NCI-H2227 treated with DMSO at 0.1 percent for 48 hours (cell line): ENCODE measurements around the gene TMA7B.

Source experiments
- DNase-seq: peaks from one replicate; lab custom pipeline; 2025; lab: John Stamatoyannopoulos, UW

The TMA7B gene

GRCh38 chr22:39959640-39960447 lies at the start of gene TMA7B:
Gene TMA7B, plus strand, starts transcription at chr22:39960397. Its CDS starts 3,978 bp downstream, at chr22:39964375.
- DNase-seq, result no peak

DNA sequence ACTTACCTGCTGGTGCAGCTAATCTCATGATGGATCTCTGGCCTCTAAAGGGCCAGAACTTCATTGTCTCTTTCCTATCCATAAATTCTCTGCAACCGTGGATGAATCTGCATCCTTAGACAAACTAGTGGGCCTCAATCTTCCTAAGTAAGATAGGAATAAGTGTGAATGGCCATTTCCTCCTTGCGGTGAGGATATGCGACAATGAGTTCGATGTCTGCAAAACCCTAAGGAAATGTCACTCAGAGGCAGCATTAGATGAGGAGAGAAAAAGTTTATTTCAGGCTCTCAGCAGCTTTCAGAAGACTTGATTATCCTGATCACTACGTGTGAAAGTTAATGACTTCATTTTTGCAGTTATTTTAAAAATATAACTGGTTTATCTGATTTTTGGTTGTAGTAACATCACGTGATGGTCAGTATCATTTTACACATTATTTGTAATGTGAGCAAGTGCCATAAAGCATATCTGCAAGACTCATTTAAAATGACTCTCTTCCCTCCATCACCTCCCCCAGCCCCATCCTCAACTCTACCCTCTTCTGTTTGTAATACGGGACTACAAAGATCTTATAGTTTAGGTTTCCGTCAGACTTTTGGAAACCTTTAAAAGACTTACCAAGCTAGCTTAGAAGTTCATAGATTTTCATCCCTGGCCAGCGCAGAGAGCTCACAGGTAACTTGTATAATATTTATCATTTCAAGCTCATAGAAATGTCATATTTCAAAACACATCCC lies 49.2 kb upstream of the TMA7B start:
- no peak for DNase-seq

- no peak for DNase-seq
Measured at GRCh38 chr22:39913321-39913720, 46.9 kb upstream of the TMA7B start.

- peak; percentile 79 for DNase-seq
Measured at GRCh38 chr22:39913886-39914285, 46.3 kb upstream of the TMA7B start.

- DNase-seq, result no peak
Measured at GRCh38 chr22:39914584-39914983, 45.6 kb upstream of the TMA7B start.

DNA sequence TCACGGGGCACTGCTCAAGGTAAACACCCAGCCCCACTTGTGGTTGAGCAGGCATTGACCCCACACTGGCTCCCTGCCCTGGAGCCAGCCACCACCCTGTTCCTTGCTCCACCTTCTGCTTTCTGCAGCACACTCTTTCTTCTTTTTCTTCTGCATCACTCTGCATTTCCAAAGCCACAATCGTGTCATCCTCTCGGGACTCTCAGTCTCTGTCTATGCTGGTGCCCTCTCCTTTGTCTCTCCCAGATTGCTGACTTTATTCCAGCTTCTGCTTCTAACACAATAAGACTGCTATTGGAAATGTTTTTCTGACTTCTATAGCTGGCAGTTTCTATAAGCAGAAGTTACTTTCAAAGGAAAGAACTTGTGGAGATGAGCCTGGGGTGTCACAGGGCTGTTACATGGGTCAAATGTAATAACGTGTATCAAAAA lies 44.9 kb upstream of the TMA7B start:
- no peak for DNase-seq

GRCh38 chr22:39916496-39916895 lies 43.7 kb upstream of the TMA7B start:
- DNase-seq, result no peak

GRCh38 chr22:39917197-39917643 lies 43.0 kb upstream of the TMA7B start:
- DNase-seq, result peak; percentile 44

GRCh38 chr22:39917776-39918495 lies 42.3 kb upstream of the TMA7B start:
- DNase-seq, result no peak

- DNase-seq, result no peak
Measured at GRCh38 chr22:39920134-39920743, 40.0 kb upstream of the TMA7B start.

DNA sequence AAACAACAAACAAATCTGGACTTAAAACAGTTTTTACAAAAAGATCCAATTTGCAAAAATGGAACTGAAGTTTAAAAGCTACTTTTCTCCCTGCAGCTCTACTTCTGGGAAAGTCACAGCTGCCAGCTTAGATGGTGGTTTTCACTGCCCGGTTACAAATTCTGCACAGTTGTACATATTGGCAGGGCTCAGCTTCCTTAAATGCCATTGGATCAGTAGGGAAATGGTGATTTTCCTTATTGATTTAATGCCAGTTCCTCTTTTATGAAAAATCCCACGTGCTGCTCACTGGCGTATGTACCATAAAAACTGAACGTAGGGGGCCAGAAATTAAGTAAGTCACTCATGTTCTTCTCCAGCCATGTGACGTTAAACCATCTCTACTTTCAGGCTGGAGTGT lies 36.5 kb upstream of the TMA7B start:
- no peak for DNase-seq

- DNase-seq, result no peak
Measured at GRCh38 chr22:39924286-39924685, 35.9 kb upstream of the TMA7B start.

DNA sequence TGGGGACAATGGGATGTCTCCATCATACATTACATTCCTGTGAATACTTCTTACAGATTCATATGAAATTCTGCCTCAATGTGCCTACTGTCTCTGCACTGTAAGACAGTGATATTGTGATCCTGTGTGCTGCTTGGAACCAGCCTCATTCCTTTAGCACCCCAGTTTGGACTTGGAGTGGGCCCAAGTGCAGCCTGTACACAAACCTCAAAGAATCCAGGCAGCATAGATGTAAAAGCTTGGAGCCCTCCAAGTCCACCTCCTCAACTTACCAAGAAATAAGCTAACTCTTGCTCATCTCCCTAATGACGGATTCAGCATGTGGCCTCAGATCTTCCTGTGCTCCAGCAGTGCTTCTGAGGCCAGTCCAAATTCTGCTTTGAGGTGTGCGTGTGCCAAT lies 34.9 kb upstream of the TMA7B start:
- no peak for DNase-seq

DNA sequence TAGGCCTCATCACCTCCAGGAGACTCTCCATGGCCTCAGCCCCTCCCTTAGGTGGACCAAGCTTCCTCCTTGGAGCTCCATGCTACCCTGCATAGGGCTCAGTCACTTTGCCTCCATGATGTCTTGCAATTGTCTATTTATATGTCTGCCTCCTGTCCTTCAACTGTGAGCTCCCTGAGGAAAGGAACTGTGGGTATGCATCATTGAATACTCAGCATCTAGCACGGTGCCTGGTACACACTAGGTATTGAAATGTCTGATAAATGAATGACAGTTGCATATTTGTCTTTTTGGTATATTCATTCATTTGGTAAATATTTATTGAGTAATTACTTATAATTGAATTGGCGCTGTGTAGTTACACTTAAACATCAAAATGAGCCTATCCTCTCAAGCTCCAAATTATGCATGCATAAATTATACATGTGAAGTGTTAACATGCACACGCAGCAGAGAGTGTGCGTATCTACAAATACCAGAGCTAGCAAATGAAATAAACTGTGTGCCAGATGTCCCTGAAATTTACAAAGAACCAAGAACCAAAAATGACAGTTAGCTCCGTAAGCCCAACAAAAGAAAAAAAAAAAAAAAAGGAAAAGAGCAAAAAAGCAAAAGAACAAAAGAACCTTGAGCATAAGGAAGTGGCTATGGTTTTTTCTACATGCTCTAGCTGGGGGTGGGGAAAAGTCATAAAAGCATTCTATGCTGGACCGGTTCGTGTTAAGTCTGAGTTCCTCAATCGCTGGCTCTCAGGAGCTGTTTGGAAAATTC lies 34.1 kb upstream of the TMA7B start:
- DNase-seq, result no peak

- DNase-seq, result no peak
Measured at GRCh38 chr22:39926753-39927152, 33.4 kb upstream of the TMA7B start.

GRCh38 chr22:39927544-39927943 lies 32.7 kb upstream of the TMA7B start:
- no peak for DNase-seq

DNA sequence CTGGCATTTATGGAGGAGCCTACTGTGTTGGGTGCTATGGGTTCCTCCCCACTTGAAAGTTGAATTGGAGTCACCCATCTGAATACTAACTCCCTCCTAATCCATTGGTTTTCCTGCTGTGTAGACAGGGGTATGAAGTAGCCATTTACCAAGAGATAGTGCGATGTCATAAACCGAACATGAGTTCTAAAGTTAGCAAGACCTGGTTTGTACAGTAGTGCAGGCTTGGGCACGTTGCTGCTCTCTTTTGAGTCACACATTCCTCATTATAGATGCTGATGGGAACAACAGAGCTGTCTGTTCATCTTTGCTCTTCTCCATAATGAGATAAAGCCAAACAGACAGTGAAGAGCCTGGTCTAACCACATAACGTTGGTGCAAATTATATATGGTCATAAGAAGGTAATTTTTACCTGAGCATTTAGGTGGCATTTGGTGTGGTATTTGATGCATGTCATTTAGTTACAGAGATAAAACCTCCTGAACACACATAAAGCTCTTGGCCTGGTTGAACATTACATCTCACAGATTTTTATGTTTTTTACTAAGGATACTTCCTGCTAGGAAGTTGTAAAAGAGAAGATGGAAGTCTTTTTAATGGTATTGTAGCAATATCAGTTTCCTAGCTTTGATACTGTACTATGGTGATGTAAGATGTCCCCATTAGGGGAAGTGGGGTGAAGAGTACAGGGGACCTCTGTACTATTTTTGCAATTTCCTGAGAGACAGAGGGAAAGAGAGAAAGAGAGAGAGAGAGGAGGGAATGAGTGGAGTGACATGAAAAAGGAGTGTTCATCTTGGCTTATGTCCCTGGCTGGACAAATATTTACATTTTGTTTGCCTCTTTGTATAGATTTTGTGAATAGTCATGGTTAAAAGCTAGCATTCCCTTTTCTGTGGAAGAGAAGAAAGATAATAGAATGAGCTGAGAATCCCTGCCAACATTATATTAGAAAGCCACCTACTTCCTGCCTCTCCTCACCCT lies 31.4 kb upstream of the TMA7B start:
- no peak for DNase-seq

DNA sequence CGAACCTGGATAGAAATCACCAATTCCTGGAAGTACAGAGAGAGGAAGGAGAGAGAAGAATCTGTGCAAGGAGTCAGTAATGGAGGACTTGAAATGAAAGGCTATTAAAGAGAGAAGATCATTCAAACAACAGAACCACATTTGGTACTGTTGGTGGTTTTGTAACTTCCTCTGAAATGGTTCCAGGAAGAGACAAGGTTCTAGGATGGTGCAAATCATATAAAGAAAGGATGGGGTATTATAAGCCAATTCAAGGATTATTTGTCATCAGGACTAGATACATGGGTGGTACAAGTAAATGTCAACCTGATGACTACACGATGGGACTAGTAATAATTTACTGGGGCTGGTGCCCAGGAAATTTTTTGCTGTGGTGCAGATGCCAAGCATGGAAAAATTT lies 28.9 kb upstream of the TMA7B start:
- DNase-seq, result no peak

- no peak for DNase-seq
Measured at GRCh38 chr22:39932166-39932565, 28.0 kb upstream of the TMA7B start.
